NCI-H187 treated with DMSO at 0.1 percent for 48 hours (cell line): ENCODE results near the gene TSPAN18.

Experiments
- DNase-seq: peaks from one replicate; lab custom pipeline; 2025; lab: John Stamatoyannopoulos, UW

Gene TSPAN18

DNA sequence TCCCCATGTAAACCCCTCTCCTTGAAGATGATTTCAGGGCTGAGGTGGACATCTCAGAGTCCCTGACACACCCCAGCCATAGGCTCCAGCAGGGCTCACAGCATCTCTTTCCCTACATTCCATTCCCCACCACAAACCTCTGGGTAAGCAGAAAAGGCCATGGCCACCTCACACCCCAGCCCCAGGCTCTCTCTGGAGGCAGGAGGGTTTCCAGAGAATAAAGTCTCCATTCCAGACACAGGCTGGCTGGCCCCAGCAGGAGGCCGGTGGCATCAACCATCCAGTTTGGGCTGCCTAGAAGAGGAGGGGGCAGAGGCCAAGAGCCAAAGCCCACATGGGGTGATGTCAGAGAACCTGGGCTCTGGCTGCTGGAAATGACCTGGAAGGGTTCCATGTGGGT lies 162.5 kb downstream of the TSPAN18 start:
- DNase-seq, result no peak

DNA sequence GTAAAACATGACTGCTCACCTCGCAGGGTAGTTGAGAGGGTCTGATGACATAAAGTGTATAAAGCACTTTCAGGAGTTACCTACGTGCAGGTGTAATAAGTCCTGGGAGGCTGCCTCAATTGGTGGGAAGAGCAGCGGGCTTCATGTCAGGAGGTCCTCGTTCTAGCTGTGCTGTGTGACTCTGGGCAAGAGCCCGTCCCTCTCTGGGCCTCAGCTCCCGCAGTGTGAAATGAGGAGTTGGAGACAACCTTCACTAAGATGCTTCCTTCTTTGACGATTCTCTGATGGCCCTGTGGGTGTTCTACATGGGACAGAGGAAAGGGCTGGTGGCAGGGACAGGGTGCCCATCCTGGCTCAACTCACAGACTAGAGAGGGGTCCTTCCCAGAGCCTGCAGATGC lies 166.1 kb downstream of the TSPAN18 start:
- no peak for DNase-seq

DNA sequence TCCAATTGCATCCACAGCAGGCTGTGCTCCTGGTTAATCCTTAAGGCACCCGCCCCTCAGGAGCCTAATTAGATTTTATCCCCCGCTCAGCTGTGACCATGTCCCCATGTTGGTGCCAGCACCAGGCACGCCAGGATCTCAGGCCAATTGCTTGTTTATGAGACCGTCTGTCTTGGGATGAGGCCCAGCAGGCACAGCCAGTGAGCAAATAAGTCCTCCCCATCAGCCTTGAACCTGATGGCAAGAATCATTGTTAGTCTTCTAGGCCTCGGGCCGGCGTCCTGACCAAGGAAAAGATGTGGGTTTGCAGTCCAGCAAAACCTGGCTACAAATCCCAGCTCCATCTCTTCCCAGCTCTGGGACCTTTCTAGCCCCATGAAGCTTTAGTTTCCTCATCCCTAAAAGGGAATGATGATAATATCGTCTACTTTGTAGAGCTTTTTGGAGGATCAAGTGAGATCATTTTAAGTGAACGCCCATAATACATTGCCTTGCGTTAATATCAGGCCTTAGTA lies 166.6 kb downstream of the TSPAN18 start:
- no peak for DNase-seq

DNA sequence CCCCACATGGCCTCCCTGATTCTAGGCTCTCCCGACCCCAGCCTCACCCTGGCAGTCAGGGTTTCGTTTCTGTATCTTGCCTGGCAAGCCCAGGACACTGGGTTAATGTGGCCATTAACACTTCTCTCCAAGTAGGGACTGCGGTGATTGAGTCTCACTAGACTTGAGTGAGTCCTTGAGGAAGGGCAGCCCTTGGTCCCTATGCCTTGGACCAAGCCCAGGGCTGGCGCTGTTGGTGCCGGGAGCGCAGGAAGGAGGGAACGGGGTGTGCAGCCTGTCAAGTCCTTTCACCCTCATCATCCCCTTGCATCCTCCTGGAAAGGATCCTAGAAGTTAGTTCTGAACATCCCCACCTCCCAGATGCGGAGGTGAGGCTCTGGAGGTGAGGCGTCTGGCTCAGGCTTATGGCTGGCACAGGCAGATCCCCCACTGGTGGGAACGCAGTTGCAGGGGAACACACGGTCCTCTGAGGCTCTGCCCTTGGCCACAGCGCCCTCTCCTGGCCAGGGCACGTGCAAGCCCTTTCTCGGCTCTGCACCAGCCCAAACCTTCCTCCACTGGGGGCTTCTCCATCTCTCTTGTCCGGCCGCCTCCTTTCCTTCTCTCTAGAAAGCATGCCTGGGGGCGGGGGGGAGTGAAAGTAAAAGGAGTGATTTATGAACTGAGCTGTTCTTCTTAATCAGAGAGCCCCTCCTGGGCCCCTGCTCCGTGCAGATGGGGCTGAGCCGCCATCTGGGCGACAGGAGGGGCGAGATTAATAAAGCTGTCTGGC lies 167.3 kb downstream of the TSPAN18 start:
- DNase-seq, result no peak

DNA sequence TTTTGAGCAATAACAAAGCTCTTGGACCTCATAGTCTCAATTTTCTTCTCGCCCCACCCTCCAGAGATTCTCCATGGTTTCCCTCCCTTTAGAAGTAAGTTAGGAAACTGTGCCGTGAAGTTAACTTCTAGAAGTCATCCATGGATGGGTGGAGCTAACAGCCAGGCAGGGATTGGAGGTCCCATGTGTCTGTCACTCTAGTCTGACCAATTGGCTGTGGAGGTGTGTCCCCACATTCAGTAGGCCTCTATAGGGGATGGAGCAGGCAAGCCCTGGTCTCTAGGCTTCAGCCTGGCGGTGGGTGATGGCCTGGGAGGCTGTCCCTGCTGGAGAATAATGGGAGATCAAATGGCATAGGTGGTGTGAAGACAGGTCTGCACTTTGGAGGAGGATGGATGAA lies 173.2 kb downstream of the TSPAN18 start:
- DNase-seq, result no peak

DNA sequence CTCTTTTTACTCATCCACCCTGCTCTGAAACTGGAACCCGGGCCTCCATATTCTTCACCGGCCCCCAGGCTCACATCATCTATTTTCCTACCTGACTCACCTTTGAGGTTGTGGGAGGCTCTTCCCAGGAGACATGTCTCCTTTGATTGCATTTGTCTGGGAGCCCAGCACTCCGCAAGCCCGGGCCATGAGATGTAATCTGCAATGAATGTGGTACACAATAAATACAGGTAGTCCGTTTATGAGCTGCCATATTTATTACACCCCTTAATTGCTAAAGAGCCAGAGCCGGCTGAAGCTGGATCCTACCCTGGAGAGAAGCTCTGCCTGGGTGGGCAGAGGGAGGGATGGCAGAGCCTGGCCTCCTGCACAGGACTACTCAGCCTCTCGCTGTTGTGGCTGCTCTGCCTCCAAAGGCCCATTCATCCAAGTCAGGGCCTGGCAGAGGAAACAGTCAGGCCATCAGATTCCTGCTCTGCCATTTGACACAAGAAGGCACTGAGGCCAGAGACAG lies 174.4 kb downstream of the TSPAN18 start:
- no peak for DNase-seq

DNA sequence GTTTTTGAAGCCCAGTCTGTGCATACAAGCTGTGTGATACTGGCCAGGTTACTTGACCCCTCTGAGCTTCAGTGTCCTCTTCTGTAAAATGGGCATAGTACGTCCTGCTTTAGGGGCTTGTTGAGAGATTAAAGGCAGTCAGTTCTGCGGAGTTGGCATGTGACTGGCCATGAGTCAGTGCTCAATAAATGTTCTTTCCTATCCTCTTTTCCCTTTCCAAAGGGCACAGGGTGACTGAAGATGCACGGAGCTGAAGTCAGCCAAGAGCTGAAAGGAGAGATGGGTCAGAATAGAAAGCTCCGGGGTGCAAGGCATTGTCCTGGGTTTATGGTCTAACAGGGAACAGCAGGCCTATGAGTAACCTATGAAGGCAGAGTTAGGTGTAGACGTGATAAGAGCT lies 175.0 kb downstream of the TSPAN18 start:
- no peak for DNase-seq

DNA sequence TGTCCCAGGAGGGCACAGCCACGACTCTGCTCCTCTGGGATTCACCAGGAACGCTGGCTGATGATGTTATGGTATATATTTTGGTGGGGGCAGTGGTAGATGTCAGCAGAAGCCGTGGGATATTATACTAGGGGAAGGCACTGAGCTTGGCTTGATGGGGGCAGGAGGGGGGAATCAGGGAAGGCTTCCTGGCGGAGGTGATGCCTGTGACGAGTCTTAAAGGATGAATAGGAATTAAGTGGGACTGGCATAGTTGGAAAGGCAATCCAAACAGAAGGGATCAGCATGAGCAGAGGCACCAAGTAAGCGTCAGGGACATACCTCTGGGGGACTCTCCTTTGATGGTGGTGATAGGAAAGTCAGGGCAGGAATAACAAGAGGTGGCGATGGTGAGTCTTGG lies 176.3 kb downstream of the TSPAN18 start:
- no peak for DNase-seq

DNA sequence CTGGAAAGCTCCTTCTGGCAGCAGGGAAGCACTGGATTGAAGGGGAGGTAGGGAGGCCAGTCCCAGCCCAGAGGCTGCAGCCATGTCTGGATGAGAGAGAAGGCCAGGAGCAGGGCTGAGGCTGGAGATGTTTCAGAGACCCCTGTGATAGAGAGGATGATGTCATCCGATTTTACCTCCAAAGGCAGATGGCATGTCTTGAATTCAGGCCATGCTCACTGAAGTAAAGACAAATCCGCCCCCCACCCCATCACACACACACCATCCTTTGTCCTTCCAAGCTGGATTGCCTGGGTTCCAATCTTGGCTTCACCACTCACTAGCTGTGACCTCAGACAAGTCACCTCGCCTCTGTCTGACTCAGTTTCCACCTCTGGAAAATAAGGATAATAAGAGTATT lies 176.8 kb downstream of the TSPAN18 start:
- DNase-seq, result no peak

DNA sequence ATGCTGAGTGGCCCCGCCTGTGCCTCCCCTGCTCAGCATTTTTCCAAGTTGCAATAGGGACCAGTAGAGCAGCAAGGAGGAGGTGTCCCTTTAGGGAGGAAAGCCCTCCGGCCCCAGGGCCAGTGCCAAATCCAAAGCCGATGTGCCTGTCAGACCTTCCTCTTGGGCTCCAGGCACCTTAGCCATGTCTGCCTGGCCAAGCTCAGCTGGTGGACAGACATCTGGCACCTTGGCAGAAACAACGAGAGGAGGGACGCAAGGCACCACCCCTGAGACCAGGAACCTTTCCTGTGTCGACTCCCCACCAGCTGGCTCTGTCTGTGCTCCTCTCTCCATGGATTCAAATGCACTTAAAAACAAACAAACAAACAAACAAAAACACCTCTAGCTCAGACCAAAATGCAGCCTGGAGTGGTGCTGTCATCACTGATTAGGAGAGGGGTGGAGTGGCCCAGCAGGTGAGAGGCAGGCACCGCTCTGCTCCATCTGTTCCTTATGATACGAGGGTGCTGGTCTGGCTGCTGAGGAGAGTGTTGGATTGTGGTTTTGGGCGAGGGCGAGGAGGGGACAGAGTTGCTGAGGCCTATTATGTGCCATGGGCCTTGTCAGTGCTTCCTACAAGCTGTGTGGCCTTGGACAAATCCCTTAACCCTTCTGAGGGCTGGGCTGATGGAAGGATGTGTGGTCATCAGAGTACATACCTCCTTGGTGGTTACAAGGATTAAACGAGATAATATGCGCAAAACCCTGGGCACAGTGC lies 177.7 kb downstream of the TSPAN18 start:
- DNase-seq, result no peak

DNA sequence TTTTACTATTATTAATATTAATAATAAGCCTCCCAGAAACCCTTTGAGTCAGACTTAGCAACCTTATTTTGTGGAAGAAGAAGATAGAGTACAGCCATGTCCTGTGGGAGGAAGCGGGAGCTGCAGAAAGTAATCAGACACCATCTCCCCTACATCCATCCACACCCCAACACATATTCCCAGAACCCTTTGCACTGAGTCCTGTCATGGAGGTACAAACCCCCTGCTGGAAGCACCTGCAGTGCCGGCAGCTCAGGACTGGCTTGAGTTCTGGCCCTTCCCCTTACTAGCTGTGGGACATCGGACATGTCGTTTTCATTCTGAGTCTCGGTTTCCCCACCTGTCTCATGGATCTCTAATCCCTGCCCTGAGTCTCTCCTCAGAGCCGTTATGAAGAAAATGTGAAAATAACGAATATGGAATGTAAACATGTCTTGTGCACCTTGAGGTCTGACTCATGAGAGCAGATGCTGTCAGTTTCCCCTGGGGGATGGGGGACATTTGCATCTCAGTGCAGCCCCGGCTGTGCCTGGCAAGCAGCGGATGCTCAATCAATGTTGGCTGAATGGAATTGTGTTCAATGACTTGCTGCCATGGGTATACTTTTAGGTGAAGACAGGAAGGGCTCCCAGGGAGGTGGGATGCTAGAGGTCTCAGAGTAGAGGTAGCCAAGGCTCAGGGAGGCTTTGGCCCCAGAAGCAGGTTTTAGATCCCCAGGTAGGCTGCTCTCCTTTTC lies 178.5 kb downstream of the TSPAN18 start:
- DNase-seq, result no peak

DNA sequence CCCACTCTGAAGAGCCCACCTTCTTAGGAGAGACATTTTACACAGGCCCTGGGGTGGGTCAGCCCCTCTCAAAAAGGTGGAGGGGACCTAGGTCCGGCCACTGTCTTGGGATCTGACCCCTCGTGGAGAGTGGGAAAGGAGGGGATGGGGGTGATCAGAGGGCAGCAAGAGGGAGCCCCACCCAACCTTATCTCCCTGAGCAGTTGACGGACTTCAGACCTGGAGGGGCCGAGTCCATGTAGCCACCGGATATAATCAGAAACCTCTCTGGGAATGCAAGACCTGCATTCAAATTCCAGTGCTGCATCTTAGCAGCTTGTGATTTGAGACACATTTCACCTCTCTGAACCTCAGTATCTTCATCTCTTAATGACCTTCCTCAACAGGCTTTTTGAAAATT lies 179.9 kb downstream of the TSPAN18 start:
- DNase-seq, result no peak

DNA sequence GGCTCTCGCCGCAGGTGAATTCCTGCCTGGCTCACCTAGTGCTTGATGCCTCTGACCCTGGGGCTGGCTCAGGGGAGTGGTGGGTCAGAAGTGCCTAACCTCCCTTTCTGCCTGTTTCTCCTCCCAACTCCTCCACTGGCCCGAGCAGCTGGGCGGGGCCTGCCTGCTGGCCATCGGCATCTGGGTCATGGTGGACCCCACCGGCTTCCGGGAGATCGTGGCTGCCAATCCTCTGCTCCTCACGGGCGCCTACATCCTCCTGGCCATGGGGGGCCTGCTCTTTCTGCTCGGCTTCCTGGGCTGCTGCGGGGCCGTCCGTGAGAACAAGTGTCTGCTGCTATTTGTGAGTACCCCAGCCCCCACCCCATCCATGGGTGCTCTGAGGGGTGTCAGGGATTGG lies 182.8 kb downstream of the TSPAN18 start:
- DNase-seq, result no peak

DNA sequence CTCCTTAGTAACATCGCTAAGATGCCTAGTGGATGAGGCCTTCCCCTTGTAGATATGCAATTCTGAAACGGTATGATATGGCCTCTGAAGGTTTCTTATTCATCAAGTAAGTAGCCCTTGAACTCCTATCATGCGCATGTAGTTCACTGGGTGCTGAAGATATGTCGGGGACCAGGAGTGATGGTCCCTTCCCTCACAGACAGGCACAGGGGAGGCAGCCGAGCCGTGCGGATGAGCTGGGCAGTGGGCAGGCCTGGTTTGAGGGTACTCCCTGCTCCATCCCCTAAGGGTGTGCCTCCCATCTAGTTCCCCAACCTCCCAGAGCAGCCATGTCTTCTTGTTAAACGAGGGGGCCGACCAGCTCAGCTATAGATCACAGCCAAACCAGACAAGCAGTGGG lies 183.8 kb downstream of the TSPAN18 start:
- DNase-seq, result no peak

DNA sequence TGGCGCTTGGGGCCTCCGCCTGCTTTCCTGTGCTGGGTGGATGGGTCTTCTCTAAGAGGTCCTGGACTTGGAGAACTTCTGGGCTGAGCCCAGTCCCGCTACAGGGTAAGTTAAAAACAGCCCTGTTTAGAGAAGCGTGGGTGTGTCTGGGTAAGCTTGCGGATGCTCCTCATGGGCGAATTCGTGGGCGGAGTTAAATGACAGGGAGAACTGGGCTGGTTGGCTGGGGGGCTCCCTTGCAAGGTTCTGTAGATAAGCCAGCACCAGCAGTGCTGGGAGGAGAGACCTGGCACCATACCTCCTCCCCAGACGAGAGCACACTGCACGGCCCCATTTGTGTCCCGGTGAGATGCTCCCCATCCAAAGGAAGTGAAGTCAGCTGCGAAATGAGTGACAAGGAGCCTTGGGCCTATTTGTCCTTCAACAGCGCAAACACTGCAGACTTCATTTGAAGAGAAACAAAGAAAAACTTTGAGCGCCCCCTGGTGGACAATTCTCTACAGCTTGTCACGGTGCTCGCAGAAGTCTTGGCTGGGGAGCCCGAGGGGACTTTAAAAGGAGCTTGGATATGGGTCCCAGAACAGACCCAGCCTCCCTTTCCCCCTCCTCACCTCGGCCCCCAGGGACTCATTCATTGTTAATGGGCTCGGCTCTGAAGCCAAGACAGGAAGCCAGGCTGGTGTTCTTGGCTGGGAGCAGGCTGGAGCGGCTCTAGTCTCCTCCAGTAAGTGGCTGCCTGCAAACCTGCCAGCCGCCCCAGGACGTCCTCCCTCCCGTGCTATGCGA lies 184.5 kb downstream of the TSPAN18 start:
- DNase-seq, result no peak

DNA sequence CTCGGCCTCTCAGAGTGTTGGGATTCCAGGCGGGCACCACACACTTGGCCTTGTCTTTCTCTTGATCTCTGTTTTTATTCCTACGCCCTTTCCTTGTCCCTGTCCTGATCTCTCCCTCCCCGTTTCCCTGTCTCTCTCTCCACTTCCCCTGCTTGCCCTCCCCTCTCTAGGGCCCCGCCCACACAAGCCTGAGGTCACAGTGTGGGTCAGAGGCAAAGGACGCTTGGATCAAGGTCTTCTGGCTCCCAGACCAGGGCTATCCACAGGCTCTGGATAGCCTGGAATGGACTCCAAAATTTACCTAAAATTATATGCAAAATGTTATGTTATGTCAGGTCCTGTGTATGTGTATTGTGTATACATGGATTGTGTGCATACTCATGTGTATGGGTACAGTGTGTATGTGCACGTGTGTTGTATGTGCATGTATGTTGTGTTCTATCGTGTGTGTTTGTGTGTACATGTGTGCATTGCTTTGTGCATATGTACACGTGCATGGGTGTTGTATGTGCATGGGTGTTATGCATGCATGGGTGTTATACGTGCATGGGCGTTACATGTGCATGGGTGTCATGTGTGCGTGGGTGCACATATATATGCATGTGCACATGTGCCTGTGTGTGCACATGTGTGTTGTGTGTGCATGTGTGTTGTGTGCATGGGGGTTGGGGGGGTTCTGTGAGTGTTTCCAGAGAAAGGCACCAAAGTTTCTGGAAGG lies 185.7 kb downstream of the TSPAN18 start:
- DNase-seq, result no peak

DNA sequence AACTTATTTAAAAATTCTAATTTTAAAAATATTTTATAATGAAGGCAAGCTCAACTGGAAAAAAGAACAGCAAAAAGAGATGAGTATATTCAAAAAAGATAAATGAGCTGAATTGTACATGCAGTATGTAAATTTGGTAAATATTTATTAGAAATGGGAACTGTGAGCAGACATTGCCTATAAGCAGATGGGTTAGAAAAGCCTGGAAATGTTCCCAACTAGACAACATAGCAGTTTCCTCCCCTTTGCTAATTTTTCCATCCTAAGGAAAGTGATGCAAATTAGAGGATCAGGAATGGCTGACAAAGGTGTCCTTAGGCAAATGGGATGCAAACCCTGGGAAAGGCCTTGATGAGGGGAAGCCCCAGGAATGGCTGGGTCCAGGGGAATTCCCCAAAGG lies 186.7 kb downstream of the TSPAN18 start:
- DNase-seq, result no peak

DNA sequence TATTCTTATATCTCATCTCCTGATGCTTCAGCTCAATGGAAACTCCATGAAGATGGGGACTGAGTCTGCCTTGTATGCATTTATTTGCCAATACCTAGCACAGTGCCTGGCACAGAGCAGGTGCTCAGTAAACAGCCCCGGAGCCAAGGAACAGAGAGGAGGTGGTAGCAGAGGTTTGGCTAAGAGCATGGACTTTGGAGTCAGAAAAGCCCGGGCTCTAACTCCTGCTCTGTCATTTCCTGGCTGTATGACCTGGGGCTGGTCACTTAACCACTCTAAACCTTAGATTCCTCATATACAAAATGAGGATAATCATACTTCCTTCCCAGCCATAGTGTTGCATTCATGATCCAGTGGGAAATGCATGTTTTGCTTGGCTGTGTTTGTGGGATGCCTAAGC lies 187.3 kb downstream of the TSPAN18 start:
- DNase-seq, result no peak

DNA sequence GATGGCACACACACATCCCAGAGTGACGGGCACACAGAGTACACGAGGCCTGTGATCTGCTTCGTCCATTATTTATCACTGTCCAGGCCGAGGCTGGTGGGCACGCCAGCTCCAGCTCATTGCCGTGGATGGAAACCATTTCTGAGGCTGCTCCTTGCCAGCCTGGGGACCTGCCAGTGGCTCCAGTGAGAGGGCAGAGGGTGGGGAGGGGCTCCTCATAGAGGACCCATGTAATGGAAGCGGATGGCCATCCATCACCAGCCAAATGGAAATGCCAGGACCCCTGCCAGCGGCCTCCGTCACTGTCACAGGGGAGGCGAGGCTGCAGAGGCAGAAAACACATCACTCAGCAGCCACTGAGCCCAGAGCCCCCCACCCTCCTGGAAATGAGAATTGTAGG lies 188.2 kb downstream of the TSPAN18 start:
- no peak for DNase-seq

DNA sequence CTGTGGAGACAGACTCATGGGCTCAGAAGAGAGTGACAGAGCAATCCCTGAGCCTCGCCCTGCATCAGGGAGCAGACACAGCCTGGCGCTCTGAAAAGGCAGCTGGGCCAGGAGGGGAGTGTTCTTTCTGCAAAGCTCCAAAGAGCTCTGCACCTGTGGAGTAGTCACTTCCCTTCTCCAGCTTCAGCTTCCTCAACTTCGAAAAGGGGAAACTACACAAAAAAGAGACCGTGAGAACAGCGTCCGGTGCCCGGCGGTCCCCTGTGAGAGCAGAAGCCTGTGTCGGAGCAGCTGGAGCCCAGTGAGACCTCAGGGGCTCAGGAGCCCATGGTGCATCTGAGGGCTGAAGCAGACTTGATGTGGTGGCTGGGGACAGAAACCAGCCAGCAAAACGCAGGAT lies 188.9 kb downstream of the TSPAN18 start:
- DNase-seq, result no peak

DNA sequence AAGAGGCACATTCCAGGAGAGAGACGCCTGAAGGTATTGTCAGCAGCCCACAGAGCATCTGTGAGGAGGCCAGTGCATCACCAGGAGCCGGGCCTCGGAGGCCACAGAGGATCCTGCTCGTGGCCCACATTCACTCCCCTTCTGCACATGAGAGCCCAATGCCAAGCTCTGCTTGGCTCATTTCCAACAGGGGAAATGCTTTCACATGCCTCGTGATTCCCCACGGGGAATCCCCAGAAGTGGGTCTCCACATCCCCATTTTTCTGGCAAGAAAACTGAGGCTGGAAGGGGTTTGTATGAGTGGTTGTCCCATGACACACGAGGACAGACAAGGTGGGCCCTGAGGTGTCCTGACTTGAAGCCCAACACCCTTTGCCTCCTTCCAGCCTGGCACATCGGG lies 189.6 kb downstream of the TSPAN18 start:
- DNase-seq, result no peak
